ENCODE results near the gene MAML3.

Gene MAML3

GRCh38 chr4:139834226-139834662 lies 319.7 kb downstream of the MAML3 start:
- no peak overlapping the region for H3K4me3 ChIP-seq (replicated peaks in 1 of 2; ENCODE audit: low read depth in 2 of 2, low read length in 2 of 2)
- no peak for DNase-seq (ENCODE audit: low read depth in 2 of 2)
- TF ChIP-seq CTCF (IDR thresholded peaks at IDR 0.05; ENCODE audit: low read depth, low read length), result no peak

GRCh38 chr4:139833151-139833910 lies 320.7 kb downstream of the MAML3 start:
- TF ChIP-seq CTCF (IDR thresholded peaks at IDR 0.05; ENCODE audit: low read depth, low read length), result no peak
- no peak overlapping the region for H3K4me3 ChIP-seq (replicated peaks in 1 of 2; ENCODE audit: low read depth in 2 of 2, low read length in 2 of 2)
- DNase-seq (ENCODE audit: low read depth in 2 of 2), result no peak

GRCh38 chr4:139828966-139829664 lies 324.9 kb downstream of the MAML3 start:
- TF ChIP-seq CTCF (IDR thresholded peaks at IDR 0.05; ENCODE audit: low read depth, low read length), result no peak
- DNase-seq (ENCODE audit: low read depth in 2 of 2), result no peak
- H3K4me3 ChIP-seq (replicated peaks in 1 of 2; ENCODE audit: low read depth in 2 of 2, low read length in 2 of 2), result no peak overlapping the region

- no peak overlapping the region for H3K4me3 ChIP-seq (replicated peaks in 1 of 2; ENCODE audit: low read depth in 2 of 2, low read length in 2 of 2)
- DNase-seq (ENCODE audit: low read depth in 2 of 2), result no peak
- no peak for TF ChIP-seq CTCF (IDR thresholded peaks at IDR 0.05; ENCODE audit: low read depth, low read length)
These were observed 327.6 kb downstream of the MAML3 start for GRCh38 chr4:139826426-139826825.

GRCh38 chr4:139825523-139826014 lies 328.4 kb downstream of the MAML3 start:
- H3K4me3 ChIP-seq (replicated peaks in 1 of 2; ENCODE audit: low read depth in 2 of 2, low read length in 2 of 2), result no peak overlapping the region
- TF ChIP-seq CTCF (IDR thresholded peaks at IDR 0.05; ENCODE audit: low read depth, low read length), result no peak
- no peak for DNase-seq (ENCODE audit: low read depth in 2 of 2)

GRCh38 chr4:139824882-139825522 lies 329.0 kb downstream of the MAML3 start:
- no peak overlapping the region for H3K4me3 ChIP-seq (replicated peaks in 1 of 2; ENCODE audit: low read depth in 2 of 2, low read length in 2 of 2)
- no peak for DNase-seq (ENCODE audit: low read depth in 2 of 2)
- no peak for TF ChIP-seq CTCF (IDR thresholded peaks at IDR 0.05; ENCODE audit: low read depth, low read length)
